Fibroblast of pulmonary artery (primary cell): ENCODE data around the gene GMDS.

Experiments used
- DNase-seq: peaks from one replicate; pipeline ENCODE4 v3.0.0-alpha.2; 2010; ENCODE audit warnings: low read depth
- H3K4me3 ChIP-seq: replicated peaks from 2 replicates; pipeline ENCODE4 v1.5.1; 2011; ENCODE audit warnings: low read depth, mild to moderate bottlenecking, control low read depth, low read length, moderate library complexity
- CTCF ChIP-seq: IDR thresholded peaks from 2 replicates; pipeline ENCODE4 v1.5.1; 2011; ENCODE audit warnings: mild to moderate bottlenecking, control low read depth, low read length, inconsistent platforms; ENCODE audit errors: missing control alignments

Gene GMDS

GRCh38 chr6:1929931-1930330 is 315.5 kb downstream of the GMDS start:
- no peak for DNase-seq
- H3K4me3 ChIP-seq, result no peak overlapping the region
- TF ChIP-seq CTCF, result no peak

- TF ChIP-seq CTCF, result no peak
- no peak for DNase-seq
- no peak overlapping the region for H3K4me3 ChIP-seq
Measured at GRCh38 chr6:1925743-1926430, 319.5 kb downstream of the GMDS start.

GRCh38 chr6:1923449-1923848 is 322.0 kb downstream of the GMDS start:
- no peak for DNase-seq
- TF ChIP-seq CTCF, result no peak
- no peak overlapping the region for H3K4me3 ChIP-seq

GRCh38 chr6:1917626-1918371 is 327.6 kb downstream of the GMDS start:
- peak; percentile 78 for DNase-seq
- TF ChIP-seq CTCF, result no peak

GRCh38 chr6:1916334-1917070 is 328.9 kb downstream of the GMDS start:
- no peak for TF ChIP-seq CTCF
- DNase-seq, result peak; percentile 23
- no peak overlapping the region for H3K4me3 ChIP-seq

More at GRCh38 chr6:1917626-1918371, 327.6 kb downstream of the GMDS start:
- H3K4me3 ChIP-seq, result no peak overlapping the region

- no peak overlapping the region for H3K4me3 ChIP-seq
- DNase-seq, result no peak
- no peak for TF ChIP-seq CTCF
Measured at GRCh38 chr6:1915226-1915625, 330.2 kb downstream of the GMDS start.
